Mesendoderm (in vitro differentiated cells): ENCODE measurements around the gene SLC23A3.

Experiments
- DNase-seq: peaks from one replicate; pipeline ENCODE4 v3.0.0; 2013
- H2AK5ac ChIP-seq: 2 replicates; pipeline ENCODE4 v1.6.1; 2013; ENCODE audit warnings: low read length, inconsistent platforms
- H2BK120ac ChIP-seq: 2 replicates; pipeline ENCODE4 v1.6.1; 2013; ENCODE audit warnings: low read depth, mild to moderate bottlenecking, low read length, moderate library complexity, mixed read lengths
- H2BK15ac ChIP-seq: replicated peaks from 2 replicates; pipeline ENCODE4 v1.6.1; 2013; ENCODE audit warnings: low read depth, mild to moderate bottlenecking, moderate library complexity
- H2BK5ac ChIP-seq: 2 replicates; pipeline ENCODE4 v1.6.1; 2013; ENCODE audit warnings: low read length, inconsistent platforms
- H3K18ac ChIP-seq: 2 replicates; pipeline ENCODE4 v1.6.1; 2013; ENCODE audit warnings: mild to moderate bottlenecking, low read length, mixed read lengths
- H3K23ac ChIP-seq: one replicate; pipeline ENCODE4 v1.6.1; 2013; ENCODE audit warnings: low read length
- H3K27ac ChIP-seq: 2 replicates; pipeline ENCODE4 v1.5.1; 2013; ENCODE audit warnings: low read depth, mild to moderate bottlenecking, inconsistent platforms, low read length, moderate library complexity
- H3K27me3 ChIP-seq: 2 replicates; pipeline ENCODE4 v1.6.1; 2013; ENCODE audit warnings: low read length, control low read depth, mild to moderate bottlenecking, inconsistent platforms; ENCODE audit not compliant: insufficient read depth, poor library complexity
- H3K36me3 ChIP-seq: 2 replicates; pipeline ENCODE4 v1.6.1; 2013; ENCODE audit warnings: low read length, inconsistent platforms; ENCODE audit not compliant: control insufficient read depth, insufficient read depth
- H3K4ac ChIP-seq: one replicate; pipeline ENCODE4 v1.6.1; 2013; ENCODE audit warnings: low read depth, mild to moderate bottlenecking, low read length, moderate library complexity
- H3K4me1 ChIP-seq: 2 replicates; pipeline ENCODE4 v1.6.1; 2013; ENCODE audit warnings: low read depth, low read length, inconsistent platforms; ENCODE audit not compliant: control insufficient read depth
- H3K4me2 ChIP-seq: 2 replicates; pipeline ENCODE4 v1.6.1; 2013; ENCODE audit warnings: low read length
- H3K4me3 ChIP-seq: 2 replicates; pipeline ENCODE4 v1.5.1; 2013; ENCODE audit warnings: mild to moderate bottlenecking, low read length
- H3K56ac ChIP-seq: one replicate; pipeline ENCODE4 v1.6.1; 2013; ENCODE audit warnings: low read length
- H3K79me1 ChIP-seq: 2 replicates; pipeline ENCODE4 v1.6.1; 2013; ENCODE audit warnings: low read length, inconsistent platforms
- H3K79me2 ChIP-seq: 2 replicates; pipeline ENCODE4 v1.6.1; 2013; ENCODE audit warnings: mild to moderate bottlenecking, low read length; ENCODE audit not compliant: control insufficient read depth, insufficient read depth
- H3K9ac ChIP-seq: 2 replicates; pipeline ENCODE4 v1.6.1; 2013; ENCODE audit warnings: low read length, inconsistent platforms
- H4K5ac ChIP-seq: one replicate; pipeline ENCODE4 v1.6.1; 2013; ENCODE audit warnings: low read length
- H4K8ac ChIP-seq: one replicate; pipeline ENCODE4 v1.6.1; 2013; ENCODE audit warnings: low read depth, mild to moderate bottlenecking, control low read depth, low read length, moderate library complexity
- WGBS: extraction: QIAGEN DNeasy Blood & Tissue Kit; methylation state at CpG from one replicate; pipeline ENCODE4 v1.1.7; 2013; ENCODE audit warnings: low lambda C conversion rate, missing lambda C conversion rate; ENCODE audit not compliant: insufficient coverage; ENCODE audit errors: extremely low coverage; 5-methylcytosine and 5-hydroxymethylcytosine counted together

The SLC23A3 gene

DNA sequence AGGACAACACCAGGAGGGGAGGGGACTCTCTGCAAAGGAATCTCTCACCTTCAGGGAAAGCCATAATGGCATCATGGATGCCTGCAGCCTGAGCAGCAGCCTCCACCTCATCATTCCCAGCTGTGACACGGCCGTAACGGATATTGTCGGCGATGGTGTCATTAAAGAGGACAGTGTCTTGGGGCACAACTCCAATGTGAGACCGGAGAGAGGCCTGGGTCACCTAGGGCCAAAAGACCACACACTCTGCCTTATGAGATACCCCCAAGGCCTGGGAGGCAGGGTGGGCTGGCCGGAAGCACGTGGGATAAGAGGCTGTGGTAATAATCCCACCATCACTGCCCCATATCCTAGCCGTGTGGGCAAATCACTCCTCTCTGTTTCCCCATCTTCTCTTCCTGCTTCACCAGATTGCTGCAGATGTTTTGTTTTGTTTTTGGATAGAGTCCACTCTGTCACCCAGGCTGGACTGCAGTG lies 41.1 kb upstream of the SLC23A3 start:
- peaks cover 4% of the 10 kb centered on the region for H3K36me3 ChIP-seq
- DNase-seq: peak; percentile 33

DNA sequence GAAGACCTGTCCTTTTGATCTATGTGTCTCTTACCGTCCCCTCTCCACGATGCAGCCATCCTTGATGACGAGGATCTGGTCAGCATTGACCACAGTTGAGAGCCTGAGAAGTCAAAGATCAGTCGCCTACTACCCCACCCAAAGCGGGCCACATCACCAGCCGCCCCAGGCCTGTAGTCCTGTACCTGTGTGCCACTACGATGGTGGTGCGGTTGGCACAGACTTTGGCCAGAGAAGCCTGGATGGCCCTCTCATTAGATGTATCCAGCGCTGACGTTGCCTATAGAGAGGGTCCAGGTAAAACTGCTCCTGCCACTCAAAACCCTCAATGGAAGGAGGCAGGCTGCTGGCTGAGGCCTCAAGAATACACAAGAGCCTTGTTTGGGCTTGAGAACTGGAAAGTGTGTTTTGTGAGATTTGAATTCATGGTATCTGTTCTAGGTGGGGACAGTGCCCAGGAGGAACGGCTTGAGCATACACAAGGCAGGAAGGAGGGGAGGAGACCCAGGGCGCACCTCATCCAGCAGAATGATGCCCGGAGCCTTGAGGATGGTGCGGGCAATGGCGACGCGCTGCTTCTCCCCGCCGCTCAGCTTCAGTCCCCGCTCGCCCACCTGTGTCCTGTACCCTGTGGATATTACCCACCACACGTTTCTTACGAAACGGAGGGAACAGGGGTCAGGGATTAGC lies 40.5 kb upstream of the SLC23A3 start:
- H2BK15ac ChIP-seq: no peak overlapping the region
- WGBS: no CpG with 5 or more reads among the region's 24 CpGs
- no peak overlapping the region for H3K23ac ChIP-seq
- H3K4ac ChIP-seq: no peak overlapping the region
- H4K8ac ChIP-seq: no peak overlapping the region
- no peaks in the 10 kb centered on the region for H3K27me3 ChIP-seq
- no peaks in the 10 kb centered on the region for H3K79me2 ChIP-seq
- H2BK5ac ChIP-seq: no peak overlapping the region
- H3K56ac ChIP-seq: no peak overlapping the region
- no peak overlapping the region for H3K4me2 ChIP-seq
- H3K79me1 ChIP-seq: no peaks in the 10 kb centered on the region
- H3K18ac ChIP-seq: no peak overlapping the region
- H3K4me1 ChIP-seq: peaks cover 4% of the 10 kb centered on the region
- no peak overlapping the region for H2AK5ac ChIP-seq
- H2BK120ac ChIP-seq: no peak overlapping the region
- peaks cover 4% of the 10 kb centered on the region for H3K36me3 ChIP-seq
- no peak overlapping the region for H3K4me3 ChIP-seq
- no peak overlapping the region for H4K5ac ChIP-seq
- no peak for DNase-seq
- H3K9ac ChIP-seq: no peak overlapping the region
- H3K27ac ChIP-seq: no peak overlapping the region

More for the DNA sequence above, 41.1 kb upstream of the SLC23A3 start:
- Histone ChIP-seq H3K79me2 (no peaks in the 10 kb centered on the region), H3K27ac (no peak overlapping the region), H2BK120ac (no peak overlapping the region), H2BK15ac (no peak overlapping the region), H3K4me2 (no peak overlapping the region), H3K27me3 (no peaks in the 10 kb centered on the region), H3K79me1 (peaks cover 1% of the 10 kb centered on the region), H3K4me3 (no peak overlapping the region), H4K5ac (no peak overlapping the region), H3K4ac (no peak overlapping the region), H2AK5ac (no peak overlapping the region), H3K9ac (no peak overlapping the region), H3K4me1 (peaks cover 4% of the 10 kb centered on the region), H3K18ac (no peak overlapping the region), H3K56ac (no peak overlapping the region), H3K23ac (no peak overlapping the region), H2BK5ac (no peak overlapping the region), H4K8ac (no peak overlapping the region)
- no CpG with 5 or more reads among the region's 9 CpGs for WGBS

DNA sequence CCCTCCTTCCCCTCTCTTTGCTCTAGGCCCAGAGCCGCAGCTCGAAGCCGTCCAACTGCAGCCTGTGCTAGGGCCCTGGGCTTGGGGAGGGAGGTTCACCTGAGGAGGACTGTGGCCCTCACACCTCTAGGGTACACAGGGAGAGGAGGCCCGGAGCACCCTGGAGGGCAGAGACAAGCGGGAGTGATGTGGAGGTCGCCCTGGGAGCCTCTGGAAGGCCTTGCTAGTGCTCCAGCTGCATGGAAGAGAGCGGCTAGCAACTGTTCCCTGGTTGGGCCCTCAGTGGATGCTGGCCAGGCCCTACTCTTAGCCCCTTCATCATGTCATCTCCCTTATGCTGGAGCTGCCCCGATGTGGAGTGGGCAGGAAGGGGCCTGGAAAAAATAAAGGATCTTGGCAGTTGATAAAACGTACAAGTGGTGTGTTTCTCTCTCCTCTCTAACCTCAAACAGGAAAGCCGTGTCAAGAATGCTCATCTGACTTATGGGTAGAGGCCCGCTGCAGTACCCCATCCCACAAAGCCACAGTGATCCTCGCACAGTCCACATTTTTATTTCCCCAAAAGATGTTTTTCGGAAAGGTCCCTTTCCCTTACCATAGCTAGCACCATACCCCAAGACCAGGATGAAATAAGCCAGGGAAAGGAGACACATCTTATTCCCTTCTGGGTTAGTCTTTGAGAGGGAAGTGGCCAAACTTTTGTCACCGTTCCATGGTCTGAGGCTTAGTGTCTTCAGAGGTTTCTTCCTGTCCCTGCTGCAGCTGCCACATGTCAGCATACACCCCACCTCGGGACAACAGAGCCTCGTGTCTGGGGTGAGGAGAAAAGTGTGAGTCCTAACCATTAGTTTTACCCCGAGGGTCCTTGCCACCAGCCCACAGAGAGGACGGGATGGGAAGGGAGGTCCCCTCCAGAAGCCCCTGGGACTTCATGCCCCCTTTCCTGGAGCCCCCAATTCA lies 39.7 kb upstream of the SLC23A3 start:
- no peak overlapping the region for H4K8ac ChIP-seq
- H3K9ac ChIP-seq: no peak overlapping the region
- H3K4me3 ChIP-seq: no peak overlapping the region
- no peak overlapping the region for H2BK5ac ChIP-seq
- H3K79me2 ChIP-seq: no peaks in the 10 kb centered on the region
- H3K4me1 ChIP-seq: peaks cover 4% of the 10 kb centered on the region
- H3K27me3 ChIP-seq: no peaks in the 10 kb centered on the region
- H3K4me2 ChIP-seq: no peak overlapping the region
- no peak overlapping the region for H2BK120ac ChIP-seq
- no peak overlapping the region for H3K56ac ChIP-seq
- H4K5ac ChIP-seq: no peak overlapping the region
- no peak overlapping the region for H2AK5ac ChIP-seq
- H3K36me3 ChIP-seq: peaks cover 4% of the 10 kb centered on the region
- no peak overlapping the region for H3K23ac ChIP-seq
- whole genome bisulfite sequencing: no CpG with 5 or more reads among the region's 18 CpGs
- H3K4ac ChIP-seq: no peak overlapping the region
- no peak for DNase-seq
- H3K79me1 ChIP-seq: no peaks in the 10 kb centered on the region
- no peak overlapping the region for H3K27ac ChIP-seq
- no peak overlapping the region for H3K18ac ChIP-seq
- H2BK15ac ChIP-seq: no peak overlapping the region

DNA sequence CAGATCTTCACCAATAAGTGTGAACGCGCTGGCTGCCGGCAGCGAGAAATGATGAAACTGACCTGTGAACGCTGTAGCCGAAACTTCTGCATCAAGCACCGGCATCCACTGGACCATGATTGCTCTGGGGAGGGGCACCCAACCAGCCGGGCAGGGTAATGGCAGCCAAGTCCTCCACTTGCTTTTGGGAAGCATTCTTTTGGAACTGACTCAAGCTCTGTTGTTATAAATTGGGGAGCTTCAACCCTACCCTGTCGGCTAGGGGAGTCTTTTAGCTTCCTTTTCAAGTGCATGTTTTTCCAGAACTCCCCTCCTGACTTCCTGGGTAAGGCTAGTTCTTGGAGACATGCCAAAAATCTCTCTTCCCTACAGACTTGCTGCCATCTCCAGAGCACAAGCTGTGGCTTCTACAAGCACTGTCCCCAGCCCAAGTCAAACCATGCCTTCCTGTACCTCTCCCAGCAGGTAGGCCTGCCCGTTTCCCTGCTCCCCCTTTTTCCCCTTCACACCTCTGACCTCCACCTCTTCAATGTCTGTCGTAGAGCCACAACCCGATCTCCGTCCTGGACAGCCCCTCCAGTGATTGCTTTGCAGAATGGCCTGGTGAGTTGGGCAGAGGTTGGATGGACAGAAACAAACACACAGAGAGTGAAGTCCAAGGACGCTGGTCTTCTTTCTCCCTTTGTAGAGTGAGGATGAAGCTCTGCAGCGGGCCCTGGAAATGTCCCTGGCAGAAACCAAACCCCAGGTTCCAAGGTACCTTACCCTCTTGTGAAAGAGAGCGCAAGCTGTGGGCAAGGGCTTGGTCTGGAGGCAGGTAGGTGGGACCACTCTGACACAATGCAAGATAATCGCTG lies 38.3 kb upstream of the SLC23A3 start:
- no peak for DNase-seq
- Histone ChIP-seq H2AK5ac (no peak overlapping the region), H3K4ac (no peak overlapping the region), H3K4me3 (no peak overlapping the region), H3K36me3 (peaks cover 2% of the 10 kb centered on the region), H2BK120ac (no peak overlapping the region), H3K79me1 (no peaks in the 10 kb centered on the region), H4K8ac (no peak overlapping the region), H4K5ac (no peak overlapping the region), H3K23ac (no peak overlapping the region), H3K27me3 (no peaks in the 10 kb centered on the region), H3K79me2 (no peaks in the 10 kb centered on the region), H3K9ac (no peak overlapping the region), H3K4me2 (no peak overlapping the region), H3K18ac (no peak overlapping the region), H3K4me1 (peaks cover 4% of the 10 kb centered on the region), H2BK5ac (no peak overlapping the region), H3K56ac (no peak overlapping the region), H3K27ac (no peak overlapping the region), H2BK15ac (no peak overlapping the region)
- no CpG with 5 or more reads among the region's 17 CpGs for WGBS

DNA sequence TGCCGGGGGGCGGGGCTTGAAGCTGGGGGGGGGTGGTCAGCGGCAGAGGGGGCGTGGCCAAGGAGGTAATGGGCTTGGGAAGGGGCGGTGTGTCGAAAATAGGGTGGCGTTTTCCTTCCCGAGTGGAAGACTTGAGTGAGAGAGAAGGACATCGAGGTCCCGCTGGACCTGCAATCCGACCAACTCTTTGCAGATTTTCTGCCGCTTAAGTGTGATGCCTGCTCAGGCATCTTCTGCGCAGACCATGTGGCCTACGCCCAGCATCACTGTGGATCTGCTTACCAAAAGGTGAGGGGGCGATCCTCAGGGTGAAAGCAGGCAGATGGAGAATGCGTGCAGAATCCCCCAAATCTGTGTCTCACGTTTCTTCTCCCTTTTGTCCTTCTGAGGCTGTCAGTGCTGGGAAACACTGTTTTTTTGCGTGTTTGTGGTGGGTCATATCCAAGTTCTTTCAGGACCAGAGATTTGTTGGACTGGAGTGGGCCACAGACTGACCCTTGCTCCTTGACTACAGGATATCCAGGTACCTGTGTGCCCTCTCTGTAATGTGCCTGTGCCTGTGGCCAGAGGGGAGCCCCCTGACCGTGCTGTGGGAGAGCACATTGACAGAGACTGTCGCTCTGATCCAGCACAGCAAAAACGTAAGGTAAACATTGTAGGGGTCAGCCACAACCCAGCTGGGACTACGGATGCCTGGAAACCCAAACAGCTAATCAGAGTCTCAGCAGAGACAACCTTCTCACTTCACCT lies 37.5 kb upstream of the SLC23A3 start:
- Histone ChIP-seq H3K27ac (no peak overlapping the region), H4K8ac (no peak overlapping the region)
- no CpG with 5 or more reads among the region's 22 CpGs for WGBS

More for the DNA sequence above, 37.5 kb upstream of the SLC23A3 start:
- H3K36me3 ChIP-seq: peaks cover 2% of the 10 kb centered on the region
- peak overlapping the region; percentile 88 for H3K56ac ChIP-seq
- no peak overlapping the region for H2AK5ac ChIP-seq
- H3K79me2 ChIP-seq: no peaks in the 10 kb centered on the region
- no peak overlapping the region for H3K4ac ChIP-seq
- peak overlapping the region; percentile 46 for H3K4me3 ChIP-seq
- H3K4me1 ChIP-seq: peaks cover 4% of the 10 kb centered on the region
- H4K5ac ChIP-seq: no peak overlapping the region
- H3K27me3 ChIP-seq: no peaks in the 10 kb centered on the region
- no peak overlapping the region for H2BK15ac ChIP-seq
- H3K9ac ChIP-seq: peak overlapping the region; percentile 70
- peak overlapping the region; percentile 91 for H3K4me2 ChIP-seq
- no peak overlapping the region for H3K18ac ChIP-seq
- DNase-seq: peak; percentile 20
- H3K79me1 ChIP-seq: no peaks in the 10 kb centered on the region
- H2BK5ac ChIP-seq: no peak overlapping the region
- no peak overlapping the region for H3K23ac ChIP-seq
- H2BK120ac ChIP-seq: no peak overlapping the region
